Mucosa of descending colon (tissue), 3 donors: ENCODE results near the gene LGR6. TPM values are rescaled to one million over a fixed set of nuclear protein-coding genes. Genes with fewer than 3 reads are reported as not detected.
A peak's percentile ranks its signal among the peaks of the same experiment; 100 is the strongest.

ENCODE experiments used
- ATAC-seq: fragments of 200-7000 bp; cut with Tn5 transposase; one replicate; pipeline ENCODE4 v1.9.1; 2020; ENCODE audit warnings: mild to moderate bottlenecking, moderate library complexity
- DNase-seq, 3 donors: peaks; one replicate each; pipeline ENCODE4 v3.0.0-alpha.2; 2020
- H3K36me3 ChIP-seq: fragments of 200-600 bp; one replicate; pipeline ENCODE4 v1.8.0; 2021; ENCODE audit warnings: low read depth, mild to moderate bottlenecking
- H3K4me1 ChIP-seq: fragments of 200-600 bp; one replicate; pipeline ENCODE4 v1.8.0; 2021; ENCODE audit warnings: low read depth, mild to moderate bottlenecking
- H3K4me3 ChIP-seq: fragments of 200-600 bp; one replicate; pipeline ENCODE4 v1.8.0; 2021; ENCODE audit warnings: mild to moderate bottlenecking
- H3K9me3 ChIP-seq: fragments of 200-600 bp; one replicate; pipeline ENCODE4 v1.8.0; 2021; ENCODE audit warnings: mild to moderate bottlenecking
- intact Hi-C, 2 donors: fragments of 100-400 bp; cut with DNase I in 1 of 2; cut with micrococcal nuclease in 1 of 2; formaldehyde crosslinking; loops; one replicate each; pipeline versions ENCODE4 v1.11.0 to v1.11.1; 2022; cut with DNase I, micrococcal nuclease
- total RNA-seq, 3 donors: library from RNA; stranded (reverse); fragmentation: NEBNext Ultra II Directional in 2 of 3; extraction: Animal tissue kit (Norgen Biotek cat#: 25700) in 2 of 3; gene quantifications; one replicate each; pipeline versions ENCODE4 v1.2.1 to v1.2.4, GENCODE V29; 2021 to 2023
- TF ChIP-seq, protein P1 (sequence below): fragments of 200-600 bp; IDR thresholded peaks from one replicate; pipeline ENCODE4 v1.8.0; 2022; ENCODE audit warnings: antibody characterized with exemption, mild to moderate bottlenecking
- donor health status: DM: no; HTN: no; CAD: no; lungs with moderate emphysema.
- donor health status: DM: no; HTN: no; CAD: no.
- donor health status: DM: no; HTN: yes; CAD: no.

The LGR6 gene
- total RNA-seq, 3 donors from 2014 or later = 0.66 to 4.2 (median 1.3) TPM

- TF ChIP-seq, protein P1, sequence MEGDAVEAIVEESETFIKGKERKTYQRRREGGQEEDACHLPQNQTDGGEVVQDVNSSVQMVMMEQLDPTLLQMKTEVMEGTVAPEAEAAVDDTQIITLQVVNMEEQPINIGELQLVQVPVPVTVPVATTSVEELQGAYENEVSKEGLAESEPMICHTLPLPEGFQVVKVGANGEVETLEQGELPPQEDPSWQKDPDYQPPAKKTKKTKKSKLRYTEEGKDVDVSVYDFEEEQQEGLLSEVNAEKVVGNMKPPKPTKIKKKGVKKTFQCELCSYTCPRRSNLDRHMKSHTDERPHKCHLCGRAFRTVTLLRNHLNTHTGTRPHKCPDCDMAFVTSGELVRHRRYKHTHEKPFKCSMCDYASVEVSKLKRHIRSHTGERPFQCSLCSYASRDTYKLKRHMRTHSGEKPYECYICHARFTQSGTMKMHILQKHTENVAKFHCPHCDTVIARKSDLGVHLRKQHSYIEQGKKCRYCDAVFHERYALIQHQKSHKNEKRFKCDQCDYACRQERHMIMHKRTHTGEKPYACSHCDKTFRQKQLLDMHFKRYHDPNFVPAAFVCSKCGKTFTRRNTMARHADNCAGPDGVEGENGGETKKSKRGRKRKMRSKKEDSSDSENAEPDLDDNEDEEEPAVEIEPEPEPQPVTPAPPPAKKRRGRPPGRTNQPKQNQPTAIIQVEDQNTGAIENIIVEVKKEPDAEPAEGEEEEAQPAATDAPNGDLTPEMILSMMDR = no peak
- intact Hi-C loops = no loop called here
- no peak for ATAC-seq
- no peaks in the 10 kb centered on the region for H3K9me3 ChIP-seq
- H3K4me1 ChIP-seq = no peaks in the 10 kb centered on the region
- no peak overlapping the region for H3K4me3 ChIP-seq
- no peaks in the 10 kb centered on the region for H3K36me3 ChIP-seq
- no peak for DNase-seq
Observed at GRCh38 chr1:202210969-202211368, 17.4 kb downstream of the LGR6 start.

GRCh38 chr1:202212787-202213186 lies 19.2 kb downstream of the LGR6 start:
- ATAC-seq = no peak
- intact Hi-C loops = no loop called here
- H3K4me1 ChIP-seq = no peaks in the 10 kb centered on the region
- no peaks in the 10 kb centered on the region for H3K9me3 ChIP-seq
- no peaks in the 10 kb centered on the region for H3K36me3 ChIP-seq
- TF ChIP-seq, protein P1 = no peak
- DNase-seq = no peak
- H3K4me3 ChIP-seq = no peak overlapping the region

- ATAC-seq (peak; percentile 68), DNase-seq (no peak)
- Histone ChIP-seq H3K4me3 (no peak overlapping the region), H3K36me3 (no peaks in the 10 kb centered on the region), H3K4me1 (no peaks in the 10 kb centered on the region), H3K9me3 (no peaks in the 10 kb centered on the region)
- TF ChIP-seq, protein P1 = no peak
- intact Hi-C loops = no loop called here
Observed at GRCh38 chr1:202213361-202214088, 19.9 kb downstream of the LGR6 start.

- peak in 1 of 3 donors; percentile 67 for DNase-seq
- TF ChIP-seq, protein P1 = no peak
- intact Hi-C loops = no loop called here
- H3K36me3 ChIP-seq = no peaks in the 10 kb centered on the region
- H3K9me3 ChIP-seq = no peaks in the 10 kb centered on the region
- peak; percentile 62 for ATAC-seq
- no peaks in the 10 kb centered on the region for H3K4me1 ChIP-seq
- H3K4me3 ChIP-seq = no peak overlapping the region
Observed at GRCh38 chr1:202214089-202214843, 20.7 kb downstream of the LGR6 start.

DNA sequence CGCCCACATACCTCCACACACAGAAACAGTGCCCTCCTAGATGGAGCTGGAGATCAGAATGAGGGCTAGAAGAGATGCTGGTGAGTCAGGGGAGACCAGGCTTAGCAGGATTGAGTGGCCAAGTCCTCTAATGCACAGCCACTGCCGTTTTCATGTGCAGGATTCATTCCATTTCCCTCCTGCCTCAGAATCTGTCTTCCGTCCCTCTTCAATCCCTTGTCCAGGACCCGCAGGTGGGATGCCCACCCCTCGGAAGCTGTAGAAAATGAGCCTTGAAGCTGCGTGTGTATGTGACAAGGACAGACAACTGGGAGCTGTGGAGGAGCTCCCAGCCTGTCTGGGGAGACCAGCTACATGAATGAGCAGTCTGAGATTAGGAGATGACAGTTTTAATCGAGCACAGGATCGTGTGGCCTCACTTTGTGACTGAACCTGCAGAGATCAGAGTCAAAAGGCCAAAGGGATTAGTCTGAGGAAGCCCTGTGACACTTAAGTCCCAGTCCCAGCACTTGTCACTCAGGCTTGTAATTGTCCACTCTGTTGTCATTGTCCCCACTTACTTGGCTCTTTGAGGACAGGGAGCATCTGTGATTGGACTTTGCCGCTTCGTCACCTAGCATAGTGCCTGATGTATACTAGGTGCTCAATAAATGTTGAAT lies 22.0 kb downstream of the LGR6 start:
- TF ChIP-seq, protein P1 = no peak
- H3K4me1 ChIP-seq = no peaks in the 10 kb centered on the region
- intact Hi-C loops = no loop called here
- H3K9me3 ChIP-seq = no peaks in the 10 kb centered on the region
- H3K4me3 ChIP-seq = no peak overlapping the region
- ATAC-seq (no peak), DNase-seq (no peak)
- no peaks in the 10 kb centered on the region for H3K36me3 ChIP-seq
